Fibroblast of villous mesenchyme (primary cell): Measurements from ENCODE around the gene CDH11. TPM values are rescaled to one million over a fixed set of nuclear protein-coding genes. Genes with fewer than 3 reads are reported as not detected.

Experiments
- DNase-seq: peaks from one replicate; pipeline ENCODE4 v3.0.0-alpha.2; 2010; ENCODE audit warnings: low read depth
- H3K4me3 ChIP-seq: 2 replicates; pipeline ENCODE4 v1.5.1; 2011; ENCODE audit warnings: low read depth, mild to moderate bottlenecking, low read length
- total RNA-seq: library from RNA; depleted of rRNA; stranded (reverse); fragments of >200 nt; gene quantifications from 2 replicates; pipeline ENCODE4 v1.2.3, GENCODE V29; 2012
- TF ChIP-seq, protein P1 (sequence below): IDR thresholded peaks from 2 replicates; pipeline ENCODE4 v1.5.1; 2012; ENCODE audit warnings: low read depth, mild to moderate bottlenecking, low read length; ENCODE audit not compliant: insufficient read depth

CDH11 gene
- total RNA-seq, 1 donor, result 290 TPM

DNA sequence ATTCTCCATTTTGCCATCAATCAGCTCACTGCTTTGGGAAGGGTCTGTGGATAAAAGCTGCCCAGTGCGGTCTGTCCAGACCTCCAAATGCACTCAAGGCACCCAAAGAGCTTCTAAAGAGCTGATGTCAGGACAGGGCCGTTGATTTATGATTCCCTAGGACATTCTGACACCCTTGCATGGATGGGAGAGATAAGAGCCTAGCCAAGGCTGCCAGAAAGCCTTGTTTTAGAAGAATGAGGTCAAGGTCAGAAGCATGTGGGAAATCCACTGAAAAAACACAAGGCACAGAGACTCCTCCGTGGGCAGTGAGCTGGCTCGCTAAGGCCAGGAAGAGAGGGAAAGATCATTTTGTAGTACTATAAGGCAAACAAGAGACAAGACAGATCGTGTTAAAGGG, 214.0 kb downstream of the CDH11 start:
- TF ChIP-seq, protein P1, sequence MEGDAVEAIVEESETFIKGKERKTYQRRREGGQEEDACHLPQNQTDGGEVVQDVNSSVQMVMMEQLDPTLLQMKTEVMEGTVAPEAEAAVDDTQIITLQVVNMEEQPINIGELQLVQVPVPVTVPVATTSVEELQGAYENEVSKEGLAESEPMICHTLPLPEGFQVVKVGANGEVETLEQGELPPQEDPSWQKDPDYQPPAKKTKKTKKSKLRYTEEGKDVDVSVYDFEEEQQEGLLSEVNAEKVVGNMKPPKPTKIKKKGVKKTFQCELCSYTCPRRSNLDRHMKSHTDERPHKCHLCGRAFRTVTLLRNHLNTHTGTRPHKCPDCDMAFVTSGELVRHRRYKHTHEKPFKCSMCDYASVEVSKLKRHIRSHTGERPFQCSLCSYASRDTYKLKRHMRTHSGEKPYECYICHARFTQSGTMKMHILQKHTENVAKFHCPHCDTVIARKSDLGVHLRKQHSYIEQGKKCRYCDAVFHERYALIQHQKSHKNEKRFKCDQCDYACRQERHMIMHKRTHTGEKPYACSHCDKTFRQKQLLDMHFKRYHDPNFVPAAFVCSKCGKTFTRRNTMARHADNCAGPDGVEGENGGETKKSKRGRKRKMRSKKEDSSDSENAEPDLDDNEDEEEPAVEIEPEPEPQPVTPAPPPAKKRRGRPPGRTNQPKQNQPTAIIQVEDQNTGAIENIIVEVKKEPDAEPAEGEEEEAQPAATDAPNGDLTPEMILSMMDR, result no peak
- no peak overlapping the region for H3K4me3 ChIP-seq
- DNase-seq, result peak; percentile 67

GRCh38 chr16:64903770-64904169, 218.1 kb downstream of the CDH11 start:
- no peak overlapping the region for H3K4me3 ChIP-seq
- DNase-seq, result no peak
- TF ChIP-seq, protein P1, result no peak

- no peak overlapping the region for H3K4me3 ChIP-seq
- TF ChIP-seq, protein P1, result no peak
- DNase-seq, result no peak
Measured at GRCh38 chr16:64900517-64900916, 221.3 kb downstream of the CDH11 start.

DNA sequence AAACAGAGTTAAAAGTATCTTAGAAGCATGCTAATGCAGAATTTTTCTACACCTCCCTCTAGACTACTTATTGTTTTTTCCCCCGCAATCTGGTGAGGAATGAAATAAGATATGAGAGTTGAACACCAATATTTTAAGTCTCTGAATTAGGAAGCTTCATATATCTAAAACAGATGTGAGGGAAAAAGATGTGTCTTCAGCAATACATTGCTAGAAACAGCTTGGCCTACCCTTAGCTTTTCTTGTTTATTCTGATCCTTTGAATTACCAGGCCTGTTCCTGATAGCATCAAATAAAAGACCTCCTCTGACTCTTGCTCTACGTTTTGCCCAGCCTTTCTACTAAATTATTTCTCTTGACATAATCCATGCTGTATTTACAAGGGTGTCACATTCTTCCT, 221.8 kb downstream of the CDH11 start:
- H3K4me3 ChIP-seq, result no peak overlapping the region
- no peak for DNase-seq
- TF ChIP-seq, protein P1, result no peak

DNA sequence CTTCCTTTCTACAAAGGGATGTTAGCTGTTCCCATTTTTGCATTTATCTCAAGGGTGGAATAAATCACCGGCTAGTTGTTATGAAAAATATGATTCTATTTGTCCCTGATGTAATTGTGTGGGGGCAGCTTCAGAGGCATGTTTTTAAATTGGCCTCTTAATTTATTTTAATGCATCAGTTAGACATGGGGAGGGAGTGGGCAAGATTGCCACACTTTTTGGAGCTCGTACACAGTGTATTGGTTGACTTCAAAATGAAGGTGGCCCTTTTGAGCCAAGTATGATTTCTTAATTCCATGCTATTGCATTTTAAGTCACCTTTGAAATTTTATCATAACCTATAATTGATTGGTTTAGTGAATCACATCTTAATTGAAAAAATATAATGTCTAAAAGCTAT, 223.7 kb downstream of the CDH11 start:
- no peak for DNase-seq
- no peak overlapping the region for H3K4me3 ChIP-seq
- TF ChIP-seq, protein P1, result no peak
